SH-SY5Y (cell line): ENCODE measurements around the gene TRAP1.

Source experiments
- GATA2 ChIP-seq: IDR thresholded peaks from 2 replicates; pipeline ENCODE4 v1.6.1; 2011; ENCODE audit warnings: mild to moderate bottlenecking, low read depth, low read length
- GATA3 ChIP-seq: IDR thresholded peaks from 2 replicates; pipeline ENCODE4 v1.6.1; 2011; ENCODE audit warnings: low read depth, mild to moderate bottlenecking, low read length, moderate library complexity

DNA sequence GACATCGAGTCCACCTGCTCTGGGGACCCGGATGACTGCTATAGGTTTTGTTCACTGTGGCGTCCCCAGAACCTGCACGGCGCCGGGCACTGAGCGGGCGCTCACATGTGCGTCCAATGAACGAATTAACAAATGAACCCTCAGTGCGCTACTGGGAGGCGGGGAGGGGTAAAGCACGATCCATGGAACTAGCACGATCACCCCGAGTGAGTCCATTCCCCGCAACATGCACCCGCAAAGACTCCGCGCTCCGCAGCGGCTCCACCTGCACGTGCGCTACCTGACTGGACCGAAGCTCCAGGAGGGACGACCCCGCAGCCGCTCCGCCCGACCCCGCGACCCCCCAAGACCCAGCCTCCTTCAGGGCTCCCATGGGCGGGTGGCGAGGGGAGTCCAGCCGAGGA is 491 bp downstream of the TRAP1 start:
- TF ChIP-seq GATA2 (no peak), GATA3 (no peak)
